ENCODE measurements around the gene ZNF829.

- no peak for TF ChIP-seq HDAC6 (IDR thresholded peaks at IDR 0.05; ENCODE audit: unreplicated experiment)
- TF ChIP-seq SMC3 (IDR thresholded peaks at IDR 0.05; ENCODE audit: borderline replicate concordance, low read length): no peak
- no peak for TF ChIP-seq BCL11A (IDR thresholded peaks at IDR 0.05; ENCODE audit: low read depth, low read length)
- TF ChIP-seq ZBTB11 (CRISPR knock-in tag; IDR thresholded peaks at IDR 0.05): no peak
- no peak for TF ChIP-seq CHD1 (IDR thresholded peaks at IDR 0.05; ENCODE audit: low read depth, low read length)
- TF ChIP-seq POLR2A (IDR thresholded peaks at IDR 0.05; ENCODE audit: low read depth, low read length): no peak
- TF ChIP-seq TAF1 (IDR thresholded peaks at IDR 0.05; ENCODE audit: borderline replicate concordance, low read depth, low read length): no peak
- TF ChIP-seq ZNF274 (IDR thresholded peaks at IDR 0.05; ENCODE audit: insufficient read depth, insufficient read length): no peak
- TF ChIP-seq CEBPB (IDR thresholded peaks at IDR 0.05; ENCODE audit: borderline replicate concordance in 1 of 2, low read depth in 2 of 2, low read length in 2 of 2): no peak
- no peak for TF ChIP-seq FOXM1 (IDR thresholded peaks at IDR 0.05; ENCODE audit: low read depth, low read length)
- TF ChIP-seq ETV6 (conservative IDR thresholded peaks at IDR 0.05 in 1 of 2, IDR thresholded peaks at IDR 0.05 in 1 of 2; ENCODE audit: borderline replicate concordance in 1 of 2, low read depth in 1 of 2): no peak
Observed at GRCh38 chr19:36894849-36895383, 21.2 kb downstream of the ZNF829 start.

Measured in GM12878 (cell line).